NCI-H2196 treated with DMSO at 0.1 percent for 48 hours (cell line): Measurements from ENCODE around the gene XXYLT1.

ENCODE experiments used
- DNase-seq: peaks from one replicate; lab custom pipeline; 2025; ENCODE audit not compliant: unreplicated experiment; lab: John Stamatoyannopoulos, UW

The XXYLT1 gene

GRCh38 chr3:195081242-195081963, 189.6 kb downstream of the XXYLT1 start:
- DNase-seq, result no peak

- no peak for DNase-seq
Measured at GRCh38 chr3:195080571-195081151, 190.3 kb downstream of the XXYLT1 start.

- no peak for DNase-seq
Measured at GRCh38 chr3:195080125-195080524, 190.8 kb downstream of the XXYLT1 start.

GRCh38 chr3:195079636-195080035, 191.3 kb downstream of the XXYLT1 start:
- DNase-seq, result no peak

- no peak for DNase-seq
Measured at GRCh38 chr3:195078891-195079440, 192.0 kb downstream of the XXYLT1 start.

- no peak for DNase-seq
Measured at GRCh38 chr3:195077611-195078540, 193.1 kb downstream of the XXYLT1 start.

GRCh38 chr3:195076981-195077610, 193.9 kb downstream of the XXYLT1 start:
- DNase-seq, result no peak

- DNase-seq, result no peak
Measured at GRCh38 chr3:195075941-195076875, 194.8 kb downstream of the XXYLT1 start.

GRCh38 chr3:195075199-195075940, 195.6 kb downstream of the XXYLT1 start:
- DNase-seq, result no peak

- DNase-seq, result no peak
Measured at GRCh38 chr3:195073866-195074860, 196.8 kb downstream of the XXYLT1 start.

GRCh38 chr3:195072916-195073564, 197.9 kb downstream of the XXYLT1 start:
- DNase-seq, result no peak

GRCh38 chr3:195071916-195072820, 198.8 kb downstream of the XXYLT1 start:
- DNase-seq, result no peak

GRCh38 chr3:195071011-195071728, 199.8 kb downstream of the XXYLT1 start:
- no peak for DNase-seq

GRCh38 chr3:195070336-195070735, 200.6 kb downstream of the XXYLT1 start:
- DNase-seq, result no peak

- no peak for DNase-seq
Measured at GRCh38 chr3:195069501-195070251, 201.3 kb downstream of the XXYLT1 start.
